GM13976 (cell line): ENCODE data around the gene FN3KRP.

Source experiments
- DNase-seq: peaks from one replicate; pipeline ENCODE4 v3.0.0; 2012; ENCODE audit warnings: low spot score
- CTCF ChIP-seq: IDR thresholded peaks from 2 replicates; pipeline ENCODE4 v1.5.1; 2012; ENCODE audit warnings: borderline replicate concordance, mild to moderate bottlenecking; ENCODE audit not compliant: insufficient read depth; ENCODE audit errors: extremely low read depth, missing control alignments, control extremely low read depth
- in situ Hi-C: fragments of 300-500 bp; cut with MboI; formaldehyde crosslinking; loops from one replicate; pipeline ENCODE4 v1.12.0; 2022; ENCODE audit warnings: low sequenced_read_pairs, mixed read lengths, inconsistent platforms; ENCODE audit not compliant: unreplicated experiment

Gene FN3KRP, protein sequence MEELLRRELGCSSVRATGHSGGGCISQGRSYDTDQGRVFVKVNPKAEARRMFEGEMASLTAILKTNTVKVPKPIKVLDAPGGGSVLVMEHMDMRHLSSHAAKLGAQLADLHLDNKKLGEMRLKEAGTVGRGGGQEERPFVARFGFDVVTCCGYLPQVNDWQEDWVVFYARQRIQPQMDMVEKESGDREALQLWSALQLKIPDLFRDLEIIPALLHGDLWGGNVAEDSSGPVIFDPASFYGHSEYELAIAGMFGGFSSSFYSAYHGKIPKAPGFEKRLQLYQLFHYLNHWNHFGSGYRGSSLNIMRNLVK

DNA sequence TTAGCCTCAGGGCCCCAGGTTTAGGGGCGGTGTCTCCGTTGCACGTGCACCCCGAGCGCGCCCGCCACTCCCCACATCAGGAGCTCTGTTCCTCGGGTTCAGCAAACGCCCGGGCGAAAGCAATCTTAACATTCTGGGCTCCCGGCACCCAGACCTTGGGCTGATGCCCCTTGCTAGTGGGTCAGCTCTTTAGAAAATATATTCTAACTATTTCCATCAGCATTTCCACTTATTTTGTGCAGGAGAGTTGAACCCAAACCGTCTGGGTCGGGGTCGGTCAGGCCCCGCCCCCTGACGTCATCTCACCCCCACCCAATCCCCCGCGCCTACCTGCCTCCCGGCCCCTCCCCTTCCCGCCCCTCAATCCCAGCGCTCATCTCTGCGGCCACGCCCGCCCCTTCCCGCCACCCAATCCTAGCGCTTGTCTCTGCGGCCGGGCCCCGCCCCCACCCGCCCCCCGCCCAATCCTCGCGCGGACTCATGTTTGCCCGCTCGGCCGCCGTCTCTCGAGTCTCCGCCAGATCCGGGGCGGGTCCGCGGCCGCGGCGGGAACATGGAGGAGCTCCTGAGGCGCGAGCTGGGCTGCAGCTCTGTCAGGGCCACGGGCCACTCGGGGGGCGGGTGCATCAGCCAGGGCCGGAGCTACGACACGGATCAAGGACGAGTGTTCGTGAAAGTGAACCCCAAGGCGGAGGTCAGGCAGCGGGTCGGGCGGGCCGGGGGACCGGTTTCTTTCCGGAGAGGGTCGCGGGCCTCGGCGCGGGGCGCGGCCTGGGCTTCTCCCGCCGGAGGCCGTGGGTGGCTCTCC lies at the start of gene FN3KRP:
Gene FN3KRP (plus strand): TSS at position 504 of the 808 bp plus-strand sequence. CDS start 50 bp downstream, at position 554.
- in situ Hi-C loops = no loop called here
- no peak for TF ChIP-seq CTCF
- peak; percentile 100 for DNase-seq

DNA sequence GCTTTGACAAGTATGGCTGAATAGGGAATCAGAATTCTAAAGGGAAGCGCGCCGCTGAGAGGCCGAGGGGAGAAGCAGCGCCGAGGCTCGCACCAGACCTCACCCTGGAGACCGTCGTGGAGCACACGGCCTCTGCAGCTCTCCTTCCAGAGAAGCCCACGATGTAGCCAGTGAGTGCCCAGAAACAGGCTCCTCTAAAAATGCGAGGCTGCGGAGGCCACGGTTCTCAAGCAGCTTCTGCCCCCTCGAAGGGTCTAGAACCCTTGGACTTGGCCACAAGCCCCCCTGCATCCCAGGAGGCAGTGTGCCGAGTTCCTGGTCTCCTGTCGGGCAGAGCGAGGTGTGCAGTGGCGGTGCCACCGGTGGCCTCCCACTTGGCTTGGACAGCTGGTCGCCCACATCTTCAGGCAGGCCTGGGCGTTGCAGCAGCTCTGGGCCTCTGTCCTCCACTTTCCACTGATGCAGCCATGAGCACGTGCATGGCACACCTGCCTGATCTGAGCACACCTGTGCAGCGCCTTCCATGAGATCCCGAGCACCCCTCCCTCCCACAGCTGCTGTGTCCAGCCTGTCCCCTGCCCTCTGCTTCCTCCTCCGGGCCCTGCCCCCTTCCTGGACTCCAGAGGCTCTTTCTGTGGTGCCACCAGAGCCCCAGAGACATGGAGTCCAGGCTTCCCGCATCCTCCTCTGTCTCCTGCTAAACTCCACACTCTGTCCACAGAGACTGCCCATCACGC lies 49.4 kb upstream of the FN3KRP start:
- DNase-seq = no peak
- in situ Hi-C loops = loop anchor here (25.0 kb wide), 1 partner anchor 95 kb away; the partner anchor contains the start of gene TBCD
- no peak for TF ChIP-seq CTCF

DNA sequence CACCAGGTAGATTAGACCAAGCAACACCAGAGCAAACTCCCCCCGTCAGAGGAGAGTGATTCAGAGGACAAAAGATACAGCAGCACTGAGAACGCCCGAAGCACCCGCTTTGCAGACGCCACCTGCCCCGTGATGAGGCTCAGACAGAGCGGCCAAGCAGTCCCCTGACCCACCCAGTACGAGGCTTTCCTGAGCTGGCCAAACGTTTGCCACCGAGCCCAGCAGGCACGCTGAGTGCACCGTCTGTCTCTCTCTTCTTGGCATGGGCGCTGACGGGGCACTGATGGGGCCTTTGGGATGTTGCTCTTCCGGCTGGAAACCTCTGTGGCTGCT lies 48.9 kb upstream of the FN3KRP start:
- in situ Hi-C loops = loop anchor here (25.0 kb wide), 1 partner anchor 95 kb away; the partner anchor contains the start of gene TBCD
- TF ChIP-seq CTCF = no peak
- no peak for DNase-seq

GRCh38 chr17:82668024-82668630 lies 48.4 kb upstream of the FN3KRP start:
- no peak for DNase-seq
- TF ChIP-seq CTCF = no peak
- in situ Hi-C loops = loop anchor here (25.0 kb wide), 1 partner anchor 94 kb away; the partner anchor contains the start of gene TBCD

GRCh38 chr17:82668631-82669099 lies 47.8 kb upstream of the FN3KRP start:
- in situ Hi-C loops = loop anchor here (25.0 kb wide), 1 partner anchor 94 kb away; the partner anchor contains the start of gene TBCD
- peak; percentile 85 for DNase-seq
- TF ChIP-seq CTCF = peak; percentile 73
